Fibroblast of mammary gland (primary cell): Measurements from ENCODE around the gene ABHD17A.

Source experiments
- DNase-seq: peaks from one replicate; pipeline ENCODE4 v3.0.0-alpha.2; 2010; ENCODE audit warnings: low read depth
- H3K4me3 ChIP-seq: 2 replicates; pipeline ENCODE4 v1.5.1; 2011; ENCODE audit warnings: low read depth, mild to moderate bottlenecking, low read length, moderate library complexity; ENCODE audit not compliant: control insufficient read depth
- TF ChIP-seq, protein P1 (sequence below): conservative IDR thresholded peaks from 2 replicates; pipeline ENCODE4 v1.5.1; 2011; ENCODE audit warnings: low read depth, low read length, inconsistent platforms; ENCODE audit not compliant: control insufficient read depth, insufficient read depth

ABHD17A gene

DNA sequence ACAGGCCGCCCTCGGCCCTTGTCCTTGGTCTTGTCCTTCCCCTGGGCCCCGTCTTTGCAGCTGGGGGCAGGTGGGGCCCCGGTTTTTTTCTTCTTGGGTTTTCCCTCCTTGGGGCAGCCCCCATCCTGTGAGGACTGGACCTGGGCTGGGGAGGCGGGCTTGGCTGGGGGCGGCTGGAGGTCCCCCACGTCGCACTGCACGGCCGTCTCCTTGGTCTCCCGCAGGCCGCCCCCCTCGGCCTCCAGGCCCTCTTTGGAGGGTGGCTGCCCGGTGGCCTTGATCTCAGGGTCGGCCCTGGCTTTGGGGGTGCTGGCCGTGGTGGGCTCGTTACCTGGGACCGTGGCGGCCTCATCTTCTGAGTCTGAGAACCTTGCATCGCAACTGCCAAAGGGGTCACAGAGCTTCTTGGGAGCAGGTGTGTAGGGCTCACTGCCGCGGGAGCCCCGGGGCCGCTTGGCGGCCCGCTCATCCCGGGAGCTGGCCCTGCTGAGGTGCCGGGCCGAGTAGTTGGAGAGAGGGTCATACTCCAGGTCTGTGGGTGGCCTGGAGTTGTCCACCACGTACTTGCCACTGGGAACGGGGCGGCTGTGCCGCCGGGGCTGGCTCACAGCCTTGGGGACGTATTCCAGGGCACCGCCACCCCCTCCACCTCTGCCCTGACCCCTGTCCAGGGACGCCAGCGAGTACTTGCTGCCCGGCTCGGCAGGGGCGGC is 57.6 kb downstream of the ABHD17A start:
- H3K4me3 ChIP-seq, result no peak overlapping the region
- no peak for DNase-seq
- TF ChIP-seq, protein P1, sequence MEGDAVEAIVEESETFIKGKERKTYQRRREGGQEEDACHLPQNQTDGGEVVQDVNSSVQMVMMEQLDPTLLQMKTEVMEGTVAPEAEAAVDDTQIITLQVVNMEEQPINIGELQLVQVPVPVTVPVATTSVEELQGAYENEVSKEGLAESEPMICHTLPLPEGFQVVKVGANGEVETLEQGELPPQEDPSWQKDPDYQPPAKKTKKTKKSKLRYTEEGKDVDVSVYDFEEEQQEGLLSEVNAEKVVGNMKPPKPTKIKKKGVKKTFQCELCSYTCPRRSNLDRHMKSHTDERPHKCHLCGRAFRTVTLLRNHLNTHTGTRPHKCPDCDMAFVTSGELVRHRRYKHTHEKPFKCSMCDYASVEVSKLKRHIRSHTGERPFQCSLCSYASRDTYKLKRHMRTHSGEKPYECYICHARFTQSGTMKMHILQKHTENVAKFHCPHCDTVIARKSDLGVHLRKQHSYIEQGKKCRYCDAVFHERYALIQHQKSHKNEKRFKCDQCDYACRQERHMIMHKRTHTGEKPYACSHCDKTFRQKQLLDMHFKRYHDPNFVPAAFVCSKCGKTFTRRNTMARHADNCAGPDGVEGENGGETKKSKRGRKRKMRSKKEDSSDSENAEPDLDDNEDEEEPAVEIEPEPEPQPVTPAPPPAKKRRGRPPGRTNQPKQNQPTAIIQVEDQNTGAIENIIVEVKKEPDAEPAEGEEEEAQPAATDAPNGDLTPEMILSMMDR, result no peak
